Skeletal muscle cell (primary cell): ENCODE results near the gene TMEM18.

Experiments
- DNase-seq: peaks from one replicate; pipeline ENCODE4 v3.0.0-alpha.2; 2010; ENCODE audit warnings: low read depth
- H3K4me3 ChIP-seq: 2 replicates; pipeline ENCODE4 v1.5.1; 2011; ENCODE audit warnings: low read depth, mild to moderate bottlenecking, control low read depth, low read length, moderate library complexity

Gene TMEM18

GRCh38 chr2:625415-626333, 51.5 kb downstream of the TMEM18 start:
- DNase-seq, result no peak
- no peak overlapping the region for H3K4me3 ChIP-seq

- H3K4me3 ChIP-seq, result no peak overlapping the region
- no peak for DNase-seq
Observed at GRCh38 chr2:624551-625347, 52.5 kb downstream of the TMEM18 start.

- H3K4me3 ChIP-seq, result no peak overlapping the region
- DNase-seq, result no peak
Observed at GRCh38 chr2:624096-624495, 53.1 kb downstream of the TMEM18 start.

- DNase-seq, result no peak
- no peak overlapping the region for H3K4me3 ChIP-seq
Observed at GRCh38 chr2:623130-623922, 53.9 kb downstream of the TMEM18 start.

- DNase-seq, result no peak
- H3K4me3 ChIP-seq, result no peak overlapping the region
Observed at GRCh38 chr2:622357-622756, 54.8 kb downstream of the TMEM18 start.

- H3K4me3 ChIP-seq, result no peak overlapping the region
- DNase-seq, result no peak
Observed at GRCh38 chr2:621303-622099, 55.7 kb downstream of the TMEM18 start.

- DNase-seq, result no peak
- H3K4me3 ChIP-seq, result no peak overlapping the region
Observed at GRCh38 chr2:620471-621302, 56.5 kb downstream of the TMEM18 start.

GRCh38 chr2:620004-620403, 57.2 kb downstream of the TMEM18 start:
- H3K4me3 ChIP-seq, result no peak overlapping the region
- no peak for DNase-seq

GRCh38 chr2:618422-618990, 58.7 kb downstream of the TMEM18 start:
- no peak for DNase-seq
- H3K4me3 ChIP-seq, result no peak overlapping the region

GRCh38 chr2:618005-618404, 59.2 kb downstream of the TMEM18 start:
- no peak overlapping the region for H3K4me3 ChIP-seq
- DNase-seq, result no peak
